H9 (cell line): ENCODE measurements around the gene TMEM229B. TPM values are rescaled to one million over a fixed set of nuclear protein-coding genes. Genes with fewer than 3 reads are reported as not detected.

ENCODE experiments used
- DNase-seq: peaks from one replicate; pipeline ENCODE4 v3.0.0-alpha.2; 2017
- H2AFZ ChIP-seq: one replicate; pipeline ENCODE4 v1.6.1; 2013; ENCODE audit warnings: mild to moderate bottlenecking, low read length, control low read depth, moderate library complexity
- H2AK5ac ChIP-seq: 2 replicates; pipeline ENCODE4 v1.6.1; 2013; ENCODE audit warnings: low read length, control low read depth, mixed read lengths; ENCODE audit not compliant: insufficient read length
- H2BK120ac ChIP-seq: one replicate; pipeline ENCODE4 v1.6.1; 2013; ENCODE audit warnings: low read depth, mild to moderate bottlenecking, low read length, control low read depth, inconsistent platforms; ENCODE audit not compliant: poor library complexity, severe bottlenecking
- H2BK12ac ChIP-seq: 2 replicates; pipeline ENCODE4 v1.6.1; 2013; ENCODE audit warnings: low read length, control low read depth, mixed read lengths, low read depth; ENCODE audit not compliant: insufficient read length
- H2BK15ac ChIP-seq: 2 replicates; pipeline ENCODE4 v1.6.1; 2013; ENCODE audit warnings: low read depth, low read length, control low read depth
- H2BK20ac ChIP-seq: one replicate; pipeline ENCODE4 v1.6.1; 2013; ENCODE audit warnings: low read depth, mild to moderate bottlenecking, low read length, control low read depth, inconsistent platforms; ENCODE audit not compliant: poor library complexity, severe bottlenecking
- H2BK5ac ChIP-seq: 2 replicates; pipeline ENCODE4 v1.6.1; 2013; ENCODE audit warnings: low read length, control low read depth, mixed read lengths; ENCODE audit not compliant: insufficient read length
- H3K14ac ChIP-seq: 2 replicates; pipeline ENCODE4 v1.6.1; 2013; ENCODE audit warnings: low read length, control low read depth; ENCODE audit not compliant: insufficient read depth
- H3K18ac ChIP-seq: 2 replicates; pipeline ENCODE4 v1.6.1; 2013; ENCODE audit warnings: low read depth, mild to moderate bottlenecking, mixed read lengths, low read length, control low read depth; ENCODE audit not compliant: insufficient read length
- H3K23ac ChIP-seq: 2 replicates; pipeline ENCODE4 v1.6.1; 2013; ENCODE audit warnings: low read length, control low read depth, mixed read lengths, low read depth; ENCODE audit not compliant: insufficient read length
- H3K23me2 ChIP-seq: 2 replicates; pipeline ENCODE4 v1.6.1; 2013; ENCODE audit warnings: low read depth, mild to moderate bottlenecking, mixed read lengths, low read length, control low read depth; ENCODE audit not compliant: insufficient read length, poor library complexity, severe bottlenecking
- H3K27ac ChIP-seq: 2 replicates; pipeline ENCODE4 v1.5.1; 2013; ENCODE audit warnings: low read length, control low read depth, mixed read lengths, low read depth; ENCODE audit not compliant: insufficient read length
- H3K27me3 ChIP-seq: 2 replicates; pipeline ENCODE4 v1.6.1; 2013; ENCODE audit warnings: low read length, control low read depth, inconsistent platforms; ENCODE audit not compliant: insufficient read depth
- H3K4ac ChIP-seq: 2 replicates; pipeline ENCODE4 v1.6.1; 2013; ENCODE audit warnings: low read depth, mild to moderate bottlenecking, control low read depth, inconsistent platforms, low read length, moderate library complexity
- H3K4me1 ChIP-seq: 2 replicates; pipeline ENCODE4 v1.6.1; 2013; ENCODE audit warnings: low read length, control low read depth, inconsistent platforms; ENCODE audit not compliant: insufficient read depth
- H3K4me2 ChIP-seq: 2 replicates; pipeline ENCODE4 v1.6.1; 2013; ENCODE audit warnings: low read length, control low read depth, mixed read lengths; ENCODE audit not compliant: insufficient read length, insufficient read depth
- H3K56ac ChIP-seq: 2 replicates; pipeline ENCODE4 v1.6.1; 2013; ENCODE audit warnings: low read depth, mild to moderate bottlenecking, mixed read lengths, low read length, control low read depth; ENCODE audit not compliant: insufficient read length
- H3K79me1 ChIP-seq: 2 replicates; pipeline ENCODE4 v1.6.1; 2013; ENCODE audit warnings: low read depth, mild to moderate bottlenecking, moderate library complexity, low read length, control low read depth, inconsistent platforms; ENCODE audit not compliant: insufficient read depth, poor library complexity, severe bottlenecking
- H3K79me2 ChIP-seq: 2 replicates; pipeline ENCODE4 v1.6.1; 2013; ENCODE audit warnings: low read length, control low read depth, inconsistent platforms; ENCODE audit not compliant: insufficient read depth
- H3K9ac ChIP-seq: 2 replicates; pipeline ENCODE4 v1.6.1; 2013; ENCODE audit warnings: low read length, control low read depth, mixed read lengths; ENCODE audit not compliant: insufficient read length; ENCODE audit errors: extremely low read depth
- H3K9me3 ChIP-seq: one replicate; pipeline ENCODE4 v1.6.1; 2013; ENCODE audit warnings: low read depth, low read length, inconsistent platforms; ENCODE audit not compliant: control insufficient read depth
- H3T11ph ChIP-seq: one replicate; pipeline ENCODE4 v1.6.1; 2013; ENCODE audit warnings: mild to moderate bottlenecking, low read length, control low read depth, inconsistent platforms
- H4K20me1 ChIP-seq: one replicate; pipeline ENCODE4 v1.6.1; 2013; ENCODE audit not compliant: control insufficient read depth, insufficient read length, insufficient read depth
- H4K5ac ChIP-seq: 2 replicates; pipeline ENCODE4 v1.6.1; 2013; ENCODE audit warnings: low read depth, mild to moderate bottlenecking, mixed read lengths, low read length, control low read depth; ENCODE audit not compliant: insufficient read length
- H4K8ac ChIP-seq: replicated peaks from 2 replicates; pipeline ENCODE4 v1.6.1; 2013; ENCODE audit warnings: low read length, control low read depth, mixed read lengths, low read depth; ENCODE audit not compliant: insufficient read length
- H4K91ac ChIP-seq: 2 replicates; pipeline ENCODE4 v1.6.1; 2013; ENCODE audit warnings: low read depth, mild to moderate bottlenecking, moderate library complexity, mixed read lengths, low read length, control low read depth; ENCODE audit not compliant: insufficient read length
- H3K27ac Mint-ChIP-seq, 3 experiments: 2 replicates in 2 of 3; 3 replicates in 1 of 3; pipeline ENCODE4 v1.8.0; 2020 to 2021; ENCODE audit warnings: mixed read lengths in 3 of 3, mild to moderate bottlenecking in 1 of 3, moderate library complexity in 1 of 3
- H3K27me3 Mint-ChIP-seq: 2 replicates; pipeline ENCODE4 v1.8.0; 2021; ENCODE audit warnings: low read depth, mild to moderate bottlenecking, moderate library complexity, mixed read lengths
- H3K36me3 Mint-ChIP-seq, 3 experiments: 2 replicates in 2 of 3; 3 replicates in 1 of 3; pipeline ENCODE4 v1.8.0; 2020 to 2021; ENCODE audit warnings: low read depth in 3 of 3, mixed read lengths in 3 of 3; ENCODE audit not compliant: insufficient read depth in 1 of 3
- H3K4me1 Mint-ChIP-seq, 2 experiments: 2 replicates each; pipeline ENCODE4 v1.8.0; 2020; ENCODE audit warnings: mixed read lengths in 2 of 2
- H3K4me3 Mint-ChIP-seq, 2 experiments: 2 replicates in 1 of 2; 3 replicates in 1 of 2; pipeline ENCODE4 v1.8.0; 2020 to 2021; ENCODE audit warnings: mild to moderate bottlenecking in 2 of 2, mixed read lengths in 2 of 2, moderate library complexity in 1 of 2
- H3K9me3 Mint-ChIP-seq, 2 experiments: 2 replicates in 1 of 2; 3 replicates in 1 of 2; pipeline ENCODE4 v1.8.0; 2020; ENCODE audit warnings: mild to moderate bottlenecking in 2 of 2, mixed read lengths in 2 of 2, moderate library complexity in 1 of 2
- CTCF ChIP-seq: fragments of 200-600 bp; sonication (generic); conservative IDR thresholded peaks from 3 replicates; pipeline ENCODE4 v1.8.0; 2021; ENCODE audit warnings: antibody characterized with exemption, mild to moderate bottlenecking
- WGBS: extraction: QIAGEN DNeasy Blood & Tissue Kit; methylation state at CpG from one replicate; pipeline ENCODE4 v1.1.7; 2013; ENCODE audit warnings: missing lambda C conversion rate, low lambda C conversion rate, mixed read lengths; ENCODE audit not compliant: insufficient read length; ENCODE audit errors: extremely low coverage; 5-methylcytosine and 5-hydroxymethylcytosine counted together
- total RNA-seq: library from RNA; stranded (reverse); gene quantifications from 2 replicates; pipeline ENCODE4 v1.2.1, GENCODE V29; 2021

TMEM229B gene
- total RNA-seq, 1 experiment from 2014 or later = 0.24 TPM

DNA sequence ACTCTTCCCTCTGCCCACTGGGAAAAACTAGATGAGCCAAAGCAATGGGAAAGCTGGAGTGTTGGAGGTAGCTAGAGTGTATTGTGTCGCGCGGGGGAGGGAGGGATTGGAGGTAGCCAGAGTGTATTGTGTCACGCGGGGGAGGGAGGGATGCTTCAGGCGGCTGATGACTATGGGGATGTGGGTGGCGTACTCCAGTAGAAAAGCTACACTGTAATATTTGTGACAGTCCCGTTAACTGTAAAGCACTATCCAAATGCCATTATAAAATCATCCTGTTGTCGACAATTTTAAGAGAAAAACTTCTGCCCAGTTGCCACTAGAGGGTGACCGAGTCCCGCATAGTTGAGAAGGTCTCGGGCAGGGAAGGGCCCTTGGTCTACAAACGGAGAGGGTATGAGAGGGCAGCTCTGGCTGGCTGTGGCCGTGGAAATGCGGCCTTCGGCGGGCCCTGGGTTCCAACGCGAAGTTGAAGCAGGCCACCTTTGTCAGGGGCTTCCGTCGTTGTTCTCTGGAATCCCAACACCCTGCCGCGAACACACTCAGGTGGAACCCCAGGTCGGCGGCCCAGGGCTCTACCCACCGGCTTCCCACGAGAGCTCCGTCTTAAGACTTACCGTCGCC lies 61.4 kb downstream of the TMEM229B start:
- peaks cover 2% of the 10 kb centered on the region; the same call in 1 of the 2 replicates for H3K4me1 ChIP-seq
- no peaks in the 10 kb centered on the region; the same call in 1 of the 2 replicates for H3K27me3 Mint-ChIP-seq
- no peak overlapping the region for H3K18ac ChIP-seq

More for the DNA sequence above, 61.4 kb downstream of the TMEM229B start:
- no peak overlapping the region for H2BK5ac ChIP-seq
- no peak overlapping the region for H4K91ac ChIP-seq
- no peaks in the 10 kb centered on the region for H3K23me2 ChIP-seq
- H2BK12ac ChIP-seq = no peak overlapping the region
- peak; percentile 90 for DNase-seq
- no CpG with 5 or more reads among the region's 30 CpGs for WGBS
- no peak overlapping the region for H3K14ac ChIP-seq
- Mint-ChIP-seq H3K4me3 (no peak overlapping the region; a peak in 1 of 5 replicates), H3K36me3 (no peaks in the 10 kb centered on the region), H3K27ac (peak overlapping the region in 2 of 3 experiments; percentile 14 to 84; a peak in 1 of 7 replicates), H3K9me3 (no peaks in the 10 kb centered on the region), H3K4me1 (peaks cover 19 to 23% of the 10 kb centered on the region in 2 experiments)
- no peak overlapping the region for H2BK120ac ChIP-seq
- no peak overlapping the region for H4K8ac ChIP-seq
- no peak overlapping the region for H3K27ac ChIP-seq
- no peaks in the 10 kb centered on the region for H3K79me2 ChIP-seq
- H3K4ac ChIP-seq = no peak overlapping the region
- H2AFZ ChIP-seq = no peak overlapping the region
- no peaks in the 10 kb centered on the region for H4K20me1 ChIP-seq
- H3K23ac ChIP-seq = no peak overlapping the region
- TF ChIP-seq CTCF = peak; percentile 86
- H3K4me2 ChIP-seq = no peak overlapping the region
- no peak overlapping the region for H2BK15ac ChIP-seq
- no peak overlapping the region for H3K9ac ChIP-seq
- no peaks in the 10 kb centered on the region for H3K9me3 ChIP-seq
- H4K5ac ChIP-seq = no peak overlapping the region
- H3K56ac ChIP-seq = no peak overlapping the region
- H3K27me3 ChIP-seq = no peaks in the 10 kb centered on the region
- no peaks in the 10 kb centered on the region for H3K79me1 ChIP-seq
- H2BK20ac ChIP-seq = no peak overlapping the region
- H2AK5ac ChIP-seq = no peak overlapping the region
- no peak overlapping the region for H3T11ph ChIP-seq
